ENCODE measurements around the gene B4GALNT2.

DNA sequence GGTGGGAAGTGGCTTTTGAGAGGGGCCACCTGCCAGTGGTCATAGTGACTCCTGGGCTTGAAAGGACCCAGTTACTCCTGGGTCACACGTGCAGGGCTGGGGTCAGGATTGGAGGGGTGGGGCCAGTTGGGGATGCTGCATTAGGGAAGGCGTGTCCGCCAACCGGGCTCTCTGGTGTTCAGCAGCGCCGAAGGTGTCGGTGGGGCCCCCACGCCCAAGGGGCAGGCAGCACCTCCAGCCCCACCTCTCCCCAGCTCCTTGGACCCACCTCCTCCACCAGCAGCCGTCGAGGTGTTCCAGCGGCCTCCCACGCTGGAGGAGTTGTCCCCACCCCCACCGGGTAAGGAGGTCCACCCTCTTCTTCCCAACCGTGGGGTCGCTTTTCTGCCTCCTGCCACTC lies 87.4 kb downstream of the B4GALNT2 start:
- TF ChIP-seq, protein P1, sequence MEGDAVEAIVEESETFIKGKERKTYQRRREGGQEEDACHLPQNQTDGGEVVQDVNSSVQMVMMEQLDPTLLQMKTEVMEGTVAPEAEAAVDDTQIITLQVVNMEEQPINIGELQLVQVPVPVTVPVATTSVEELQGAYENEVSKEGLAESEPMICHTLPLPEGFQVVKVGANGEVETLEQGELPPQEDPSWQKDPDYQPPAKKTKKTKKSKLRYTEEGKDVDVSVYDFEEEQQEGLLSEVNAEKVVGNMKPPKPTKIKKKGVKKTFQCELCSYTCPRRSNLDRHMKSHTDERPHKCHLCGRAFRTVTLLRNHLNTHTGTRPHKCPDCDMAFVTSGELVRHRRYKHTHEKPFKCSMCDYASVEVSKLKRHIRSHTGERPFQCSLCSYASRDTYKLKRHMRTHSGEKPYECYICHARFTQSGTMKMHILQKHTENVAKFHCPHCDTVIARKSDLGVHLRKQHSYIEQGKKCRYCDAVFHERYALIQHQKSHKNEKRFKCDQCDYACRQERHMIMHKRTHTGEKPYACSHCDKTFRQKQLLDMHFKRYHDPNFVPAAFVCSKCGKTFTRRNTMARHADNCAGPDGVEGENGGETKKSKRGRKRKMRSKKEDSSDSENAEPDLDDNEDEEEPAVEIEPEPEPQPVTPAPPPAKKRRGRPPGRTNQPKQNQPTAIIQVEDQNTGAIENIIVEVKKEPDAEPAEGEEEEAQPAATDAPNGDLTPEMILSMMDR (IDR thresholded peaks at IDR 0.05), result no peak
- no peak for TF ChIP-seq POLR2A (IDR thresholded peaks at IDR 0.05)

Measured in right lobe of liver (tissue), 4 donors.